Middle frontal gyrus (tissue), 1 donor: Measurements from ENCODE around the gene TP53BP1.

Source experiments
- DNase-seq: peaks from one replicate; pipeline ENCODE4 v3.0.0-alpha.2; 2015; ENCODE audit warnings: low spot score; ENCODE audit errors: extremely low spot score

Gene TP53BP1

GRCh38 chr15:43518197-43518761 is 25.3 kb upstream of the TP53BP1 start:
- peak; percentile 65 for DNase-seq

- DNase-seq, result no peak
These were observed 24.6 kb upstream of the TP53BP1 start, which contains the start of gene MAP1A for GRCh38 chr15:43517354-43518196. TSS of gene MAP1A (plus strand) at chr15:43517608. CDS start at chr15:43521474, 3,866 bp downstream.

- DNase-seq, result no peak
These were observed 23.9 kb upstream of the TP53BP1 start for GRCh38 chr15:43516801-43517353.

- DNase-seq, result no peak
These were observed 23.2 kb upstream of the TP53BP1 start for GRCh38 chr15:43516185-43516584.

GRCh38 chr15:43515741-43516140 is 22.8 kb upstream of the TP53BP1 start:
- DNase-seq, result no peak

- peak; percentile 68 for DNase-seq
These were observed 21.5 kb upstream of the TP53BP1 start for GRCh38 chr15:43514241-43515057.

- no peak for DNase-seq
These were observed 20.6 kb upstream of the TP53BP1 start for GRCh38 chr15:43513550-43513949.

GRCh38 chr15:43511012-43511885 is 18.3 kb upstream of the TP53BP1 start:
- DNase-seq, result no peak

GRCh38 chr15:43510200-43511011 is 17.4 kb upstream of the TP53BP1 start:
- peak; percentile 99 for DNase-seq

GRCh38 chr15:43509660-43510199 is 16.8 kb upstream of the TP53BP1 start:
- no peak for DNase-seq

GRCh38 chr15:43508991-43509659 is 16.2 kb upstream of the TP53BP1 start:
- DNase-seq, result no peak

GRCh38 chr15:43508421-43508820 is 15.5 kb upstream of the TP53BP1 start:
- DNase-seq, result no peak

- no peak for DNase-seq
These were observed 12.8 kb upstream of the TP53BP1 start for GRCh38 chr15:43505738-43506137.

GRCh38 chr15:43499635-43500034 is 6.7 kb upstream of the TP53BP1 start:
- no peak for DNase-seq

GRCh38 chr15:43498990-43499389 is 6.0 kb upstream of the TP53BP1 start:
- no peak for DNase-seq

GRCh38 chr15:43493703-43494472 is 932 bp upstream of the TP53BP1 start:
- no peak for DNase-seq

- no peak for DNase-seq
These were observed 690 bp downstream of the TP53BP1 start for GRCh38 chr15:43492266-43492665.

GRCh38 chr15:43489191-43489590 is 3.8 kb downstream of the TP53BP1 start:
- no peak for DNase-seq
